Skeletal muscle cell (primary cell): ENCODE data around the gene NXT1.

ENCODE experiments used
- DNase-seq: peaks from one replicate; pipeline ENCODE4 v3.0.0-alpha.2; 2010; ENCODE audit warnings: low read depth
- H3K4me3 ChIP-seq: 2 replicates; pipeline ENCODE4 v1.5.1; 2011; ENCODE audit warnings: low read depth, mild to moderate bottlenecking, control low read depth, low read length, moderate library complexity

Gene NXT1

DNA sequence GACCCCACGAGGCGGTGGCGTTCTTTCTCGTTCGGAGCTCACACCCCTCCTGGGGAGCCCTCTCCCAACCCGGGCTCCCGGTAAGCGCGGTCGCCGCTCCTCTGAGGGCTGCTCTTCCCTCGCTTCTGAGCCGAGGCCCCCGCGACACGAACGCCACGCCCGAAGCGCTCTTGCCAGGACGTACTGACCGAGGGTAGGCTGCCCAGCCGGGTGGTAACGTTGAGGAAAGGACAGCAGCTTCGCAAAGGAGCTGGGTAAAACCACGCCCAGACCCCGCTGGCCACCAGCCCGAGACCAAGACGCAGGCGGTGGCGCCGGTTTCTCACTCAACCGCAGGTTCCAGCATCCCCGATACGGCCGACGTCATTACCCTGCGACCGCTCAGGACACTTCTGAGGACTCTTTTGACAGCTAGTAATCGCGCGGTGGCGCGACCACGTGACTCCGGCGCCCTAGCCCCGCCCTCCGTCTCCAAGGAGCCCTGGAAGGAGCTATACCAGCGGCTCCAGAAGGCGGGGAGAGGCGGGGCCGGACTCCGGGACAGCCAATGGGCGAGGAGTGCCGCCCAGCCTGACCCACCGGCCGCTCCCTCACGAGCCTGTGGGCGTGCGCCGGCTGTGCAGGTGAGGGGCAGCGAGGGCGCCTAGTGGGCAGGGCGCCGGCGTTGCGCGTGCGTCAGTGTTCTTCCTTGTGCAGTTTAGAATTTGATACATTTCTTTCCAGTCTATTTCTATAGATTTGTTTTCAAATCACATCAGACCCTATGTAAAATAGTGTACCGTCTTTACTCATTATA is 7.4 kb downstream of the NXT1 start:
- H3K4me3 ChIP-seq = peak overlapping the region; percentile 73
- DNase-seq = peak; percentile 99

DNA sequence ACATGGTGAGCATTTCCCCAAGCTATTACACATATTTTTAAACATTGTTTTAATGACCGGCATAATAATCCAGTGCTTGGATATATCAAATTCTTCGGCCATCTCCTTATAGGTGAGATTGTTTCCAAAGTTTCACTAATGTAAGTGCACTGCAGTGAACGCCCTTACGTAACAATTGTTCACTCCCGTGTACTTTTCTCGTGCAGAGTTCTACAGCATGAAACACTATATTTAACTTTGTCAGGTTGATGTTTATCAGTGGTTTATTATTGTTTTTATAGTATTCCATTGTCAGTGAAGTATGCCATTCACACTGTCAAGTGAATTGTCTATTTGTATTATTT is 7.9 kb downstream of the NXT1 start:
- peak overlapping the region; percentile 73 for H3K4me3 ChIP-seq
- no peak for DNase-seq

DNA sequence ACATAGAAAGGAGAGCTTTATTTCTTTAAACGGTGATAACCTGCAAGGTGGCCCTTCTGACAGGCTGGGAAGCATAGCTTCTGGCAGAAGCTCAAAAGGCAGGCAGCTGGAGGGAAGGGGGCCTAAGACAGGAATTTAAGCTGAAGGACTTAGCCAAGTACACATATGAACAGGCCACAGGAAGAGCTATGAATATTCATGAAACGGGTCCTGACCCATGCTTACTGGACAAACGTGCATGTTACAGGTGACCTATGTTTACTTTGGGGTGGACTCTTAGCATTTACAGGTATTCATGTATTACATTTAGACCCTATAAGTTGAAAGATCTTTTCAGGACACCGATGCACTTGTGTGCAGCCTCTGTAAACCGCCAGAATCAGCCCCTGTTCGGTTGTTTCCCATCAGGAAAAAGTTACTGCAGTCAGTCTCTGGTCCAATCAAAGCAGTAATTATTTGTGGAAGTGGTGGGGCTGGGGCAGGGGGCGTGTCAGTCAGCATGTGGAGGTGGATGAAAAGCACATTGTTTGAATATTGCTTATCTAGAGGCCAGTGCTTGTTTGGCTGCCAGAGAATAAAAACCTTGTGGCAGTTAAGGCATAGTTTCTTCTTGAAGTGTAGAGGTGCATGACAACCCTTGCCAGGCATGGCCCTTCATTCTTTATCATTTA is 8.5 kb downstream of the NXT1 start:
- no peak overlapping the region for H3K4me3 ChIP-seq
- DNase-seq = no peak

DNA sequence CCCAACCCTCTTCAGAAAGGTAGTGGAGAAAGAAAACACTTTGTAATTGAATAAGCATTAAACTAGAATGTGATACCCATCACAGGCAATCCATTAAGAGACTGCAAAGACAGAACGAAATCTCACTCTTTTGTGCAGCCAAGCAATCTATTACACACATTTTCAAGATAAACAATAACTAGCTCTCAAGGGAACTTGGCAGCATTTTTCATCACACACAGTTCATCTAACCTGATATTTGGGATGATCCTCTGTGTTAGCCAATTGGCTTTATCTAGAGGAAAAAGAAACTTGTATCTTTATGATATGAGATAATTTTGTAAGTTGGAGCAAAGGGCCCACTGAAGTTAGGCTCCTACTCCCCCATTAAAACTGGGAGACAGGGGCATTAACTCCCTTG is 9.9 kb downstream of the NXT1 start:
- DNase-seq = no peak
- H3K4me3 ChIP-seq = no peak overlapping the region

DNA sequence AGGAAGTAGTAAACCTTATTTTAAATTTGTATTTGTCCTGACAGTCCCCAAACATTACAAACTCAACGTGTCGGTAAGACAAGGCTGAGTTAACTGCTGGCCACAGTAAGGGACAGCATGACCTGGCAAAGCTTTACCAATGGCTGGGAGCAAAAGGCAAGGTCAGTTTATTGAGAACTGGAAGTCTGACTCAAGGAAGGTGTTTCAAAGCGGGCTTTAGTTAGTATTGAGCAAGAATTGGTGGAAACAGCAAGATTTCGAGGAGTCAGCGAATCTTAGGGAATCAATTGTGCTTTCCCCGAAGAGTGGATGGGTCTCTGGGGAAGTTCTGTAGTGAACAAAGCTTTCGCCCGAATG is 10.5 kb downstream of the NXT1 start:
- DNase-seq = no peak
- H3K4me3 ChIP-seq = peak overlapping the region; percentile 66

DNA sequence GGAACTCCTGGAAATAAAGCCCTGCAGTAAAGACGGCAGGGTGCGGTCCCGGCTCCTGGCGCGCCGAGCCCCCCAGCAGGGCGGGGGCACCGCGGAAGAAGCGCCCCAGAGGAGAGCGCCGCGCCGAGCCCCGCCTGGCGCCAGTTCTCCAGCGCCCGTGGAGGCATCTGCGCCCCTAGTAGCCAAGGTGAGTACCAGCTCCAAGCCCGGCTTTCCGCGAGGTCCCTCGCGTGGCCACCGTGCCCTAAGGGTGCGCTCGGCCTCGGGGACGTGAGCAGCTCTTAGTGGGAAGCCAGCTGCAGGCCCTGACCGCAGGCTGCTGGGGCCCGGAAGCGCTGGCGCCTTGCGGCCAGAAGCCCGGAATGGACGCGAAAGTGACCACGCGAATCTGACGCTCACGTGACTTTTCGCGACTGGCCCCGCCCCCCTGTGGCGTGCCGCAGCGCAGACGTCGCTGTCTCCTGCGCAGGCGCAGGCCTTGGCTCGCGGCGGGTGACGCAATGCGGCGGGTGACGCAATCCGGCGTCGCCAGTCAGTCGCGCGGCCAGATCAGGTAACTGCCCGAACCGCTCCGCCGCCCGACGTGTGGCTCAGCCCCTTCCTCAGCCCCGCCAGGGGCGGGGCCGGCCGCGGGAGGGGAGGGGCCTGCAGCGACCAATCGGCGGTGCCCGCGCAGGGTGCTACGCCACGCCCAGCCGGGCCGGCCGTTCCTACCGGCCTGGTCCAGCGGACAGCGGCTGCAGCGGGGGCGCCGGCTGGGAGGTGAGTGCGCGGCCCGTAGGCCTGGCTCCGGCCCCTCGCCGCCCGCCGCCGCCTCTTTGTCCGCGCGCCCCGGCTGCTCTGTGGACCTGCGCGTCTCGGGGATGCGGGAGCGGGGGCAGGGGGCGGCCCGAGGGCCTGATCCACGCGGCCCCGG is 11.1 kb downstream of the NXT1 start, which contains the start of gene GZF1:
GZF1 (plus strand) TSS at position 707 of the 916 bp plus-strand sequence. CDS start 2,202 bp downstream, outside the sequence.
- peak within 1 kb of the TSS; percentile 85 for H3K4me3 ChIP-seq
- DNase-seq = peak; percentile 94

DNA sequence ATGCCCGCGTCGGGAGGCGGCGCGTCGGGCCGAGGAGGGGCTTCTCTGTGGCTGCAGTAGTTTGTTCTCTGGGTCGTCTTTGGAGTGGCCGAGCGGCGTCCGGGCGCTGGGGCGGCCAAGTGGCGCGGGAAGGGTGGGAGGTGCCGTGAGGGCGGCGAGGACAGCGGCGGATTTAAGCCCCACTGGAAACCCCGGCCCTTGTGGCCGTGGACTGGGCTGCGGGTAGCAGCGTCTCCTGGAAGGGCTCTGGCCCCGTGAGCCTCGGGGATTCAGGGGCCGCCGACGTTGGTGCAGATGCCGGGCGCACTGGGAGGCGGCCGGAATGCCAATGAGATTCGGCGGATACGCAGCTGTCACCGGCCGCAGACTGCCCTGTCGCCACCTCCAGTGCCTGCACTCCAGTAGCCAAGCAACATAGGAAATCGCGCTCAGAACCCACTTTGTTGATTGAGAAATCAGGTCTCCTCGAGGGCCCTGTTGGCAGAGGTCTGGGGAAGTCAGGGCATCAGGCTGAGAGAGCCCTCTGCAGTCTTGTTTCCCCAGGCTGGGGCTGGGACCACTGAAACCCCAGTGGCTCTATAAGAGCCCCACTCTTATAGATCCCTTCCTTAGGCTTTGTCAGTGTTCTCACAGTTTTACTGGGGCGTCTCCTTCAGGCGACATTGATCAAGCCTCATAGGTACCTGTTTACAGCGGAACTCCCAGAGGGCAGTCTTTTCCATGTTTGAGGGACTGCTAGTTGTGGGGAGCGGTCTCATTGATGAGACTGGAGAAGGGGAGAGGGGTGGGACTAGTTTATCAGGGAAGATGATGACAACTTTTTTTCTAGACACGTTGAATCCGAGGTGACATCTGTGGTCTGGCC is 12.0 kb downstream of the NXT1 start:
- no peak for DNase-seq
- peak overlapping the region; percentile 85 for H3K4me3 ChIP-seq

DNA sequence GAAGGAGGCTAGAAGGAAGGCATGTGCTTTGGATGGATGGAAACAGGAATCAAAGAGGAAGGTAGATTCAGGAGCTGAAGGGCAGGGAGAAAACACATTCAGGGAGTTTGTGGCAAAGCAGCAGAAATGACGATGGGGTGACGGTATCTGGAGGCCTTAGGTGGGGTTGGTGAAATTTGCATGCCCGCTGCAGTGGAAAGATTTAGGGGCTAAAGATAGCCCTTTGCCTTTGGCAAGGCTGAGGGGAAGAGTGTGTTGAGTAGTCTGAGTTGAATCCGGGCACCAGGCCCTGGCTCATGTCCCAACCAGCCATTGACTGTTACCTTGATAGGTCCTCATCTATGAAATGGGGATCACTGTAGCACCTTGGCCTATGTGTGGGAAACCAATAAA is 12.7 kb downstream of the NXT1 start:
- H3K4me3 ChIP-seq = peak overlapping the region; percentile 85
- no peak for DNase-seq

DNA sequence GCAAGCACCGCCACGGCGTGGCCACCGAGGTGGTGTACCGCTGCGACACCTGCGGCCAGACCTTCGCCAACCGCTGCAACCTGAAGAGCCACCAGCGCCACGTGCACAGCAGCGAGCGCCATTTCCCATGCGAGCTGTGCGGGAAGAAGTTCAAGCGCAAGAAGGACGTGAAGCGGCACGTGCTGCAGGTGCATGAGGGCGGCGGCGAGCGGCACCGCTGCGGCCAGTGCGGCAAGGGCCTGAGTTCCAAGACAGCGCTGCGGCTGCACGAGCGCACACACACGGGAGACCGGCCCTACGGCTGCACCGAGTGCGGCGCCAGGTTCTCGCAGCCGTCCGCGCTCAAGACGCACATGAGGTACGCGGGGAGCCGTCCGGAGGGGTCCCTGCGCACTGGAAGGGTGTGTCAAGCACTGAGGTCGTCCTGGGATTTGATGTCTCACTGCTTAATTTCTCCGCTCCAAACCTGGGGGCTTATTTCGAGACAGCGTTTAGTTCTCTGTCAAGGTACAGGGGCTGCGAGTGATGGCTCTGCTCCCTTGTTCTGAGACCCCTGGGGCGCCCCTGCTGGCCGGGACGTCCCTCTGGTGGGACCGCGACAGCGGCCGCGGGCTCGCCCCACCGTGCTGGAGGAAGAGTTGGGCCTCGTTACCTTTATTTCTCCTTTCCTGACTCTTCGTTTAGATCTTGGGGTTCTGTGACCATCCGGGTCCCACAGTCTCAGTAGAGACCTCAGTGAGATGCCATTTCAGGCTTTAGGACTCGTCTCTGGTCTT is 15.0 kb downstream of the NXT1 start:
- H3K4me3 ChIP-seq = no peak overlapping the region
- DNase-seq = no peak

DNA sequence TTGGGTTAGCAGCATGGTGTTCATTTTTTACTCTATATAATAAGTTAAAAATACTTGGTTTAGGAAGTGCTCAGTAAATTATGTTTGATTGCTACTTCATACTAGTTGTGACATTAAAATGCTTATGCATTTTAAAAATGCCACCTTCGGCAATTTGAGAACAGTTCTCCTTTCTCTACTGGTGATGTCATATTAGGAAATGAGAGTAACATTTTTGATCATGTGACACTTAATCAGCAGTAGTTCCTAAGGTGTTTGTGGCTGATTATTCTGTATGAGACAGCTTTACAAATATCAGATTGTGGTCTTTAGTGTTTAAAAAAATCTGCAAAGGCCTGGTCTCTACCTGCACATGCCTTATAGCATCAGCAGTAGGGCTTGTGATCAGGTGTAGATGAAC is 15.8 kb downstream of the NXT1 start:
- no peak overlapping the region for H3K4me3 ChIP-seq
- DNase-seq = no peak

DNA sequence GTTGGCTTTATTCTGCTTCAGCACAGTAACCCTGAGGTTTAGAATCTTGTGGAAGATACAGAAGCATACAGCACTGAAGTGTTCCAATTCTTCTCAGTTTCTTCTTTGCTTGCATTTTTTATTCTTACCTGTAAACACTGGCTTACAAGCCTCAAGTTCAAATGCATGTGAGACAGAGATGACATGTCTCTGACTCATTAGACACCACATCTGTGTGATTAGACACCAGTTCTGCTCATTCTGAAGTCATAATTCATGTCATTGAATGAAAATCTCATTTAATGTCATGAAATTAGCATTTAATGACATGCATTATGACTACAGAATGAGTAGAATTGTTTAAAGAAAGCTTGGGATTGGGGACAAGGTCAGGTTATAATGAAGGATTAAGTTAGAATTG is 17.2 kb downstream of the NXT1 start:
- no peak overlapping the region for H3K4me3 ChIP-seq
- no peak for DNase-seq

DNA sequence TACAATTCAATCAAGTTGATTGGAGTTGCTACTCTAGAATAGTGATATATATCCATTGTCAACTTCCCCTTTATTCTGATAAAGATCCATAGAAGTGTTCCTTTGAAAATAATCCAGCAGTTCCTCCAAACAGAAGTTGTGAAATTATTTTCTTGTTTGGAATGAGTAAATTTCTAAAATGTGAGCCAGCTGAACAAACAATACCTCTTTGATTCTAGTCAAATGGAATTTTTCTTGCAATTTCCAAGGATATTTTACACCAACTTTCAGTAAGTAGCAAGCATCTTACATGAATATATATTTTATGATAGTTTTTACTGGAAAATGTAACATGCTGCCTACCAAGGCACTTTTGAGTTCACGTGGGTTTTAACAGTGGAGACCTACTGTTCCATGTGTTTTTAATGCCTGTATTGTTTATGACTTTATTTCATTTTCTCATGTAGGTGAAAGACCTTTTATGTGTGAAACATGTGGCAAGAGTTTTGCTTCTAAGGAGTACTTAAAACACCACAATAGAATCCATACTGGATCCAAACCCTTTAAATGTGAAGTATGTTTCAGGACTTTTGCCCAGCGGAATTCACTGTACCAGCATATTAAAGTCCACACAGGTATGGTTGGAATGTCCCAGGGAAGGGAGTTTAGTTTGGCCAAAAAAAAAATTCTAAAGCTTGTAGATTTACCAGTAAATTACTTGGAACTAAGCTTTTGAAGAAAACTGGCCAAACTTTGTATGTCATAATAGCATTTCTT is 17.9 kb downstream of the NXT1 start:
- H3K4me3 ChIP-seq = no peak overlapping the region
- DNase-seq = no peak

DNA sequence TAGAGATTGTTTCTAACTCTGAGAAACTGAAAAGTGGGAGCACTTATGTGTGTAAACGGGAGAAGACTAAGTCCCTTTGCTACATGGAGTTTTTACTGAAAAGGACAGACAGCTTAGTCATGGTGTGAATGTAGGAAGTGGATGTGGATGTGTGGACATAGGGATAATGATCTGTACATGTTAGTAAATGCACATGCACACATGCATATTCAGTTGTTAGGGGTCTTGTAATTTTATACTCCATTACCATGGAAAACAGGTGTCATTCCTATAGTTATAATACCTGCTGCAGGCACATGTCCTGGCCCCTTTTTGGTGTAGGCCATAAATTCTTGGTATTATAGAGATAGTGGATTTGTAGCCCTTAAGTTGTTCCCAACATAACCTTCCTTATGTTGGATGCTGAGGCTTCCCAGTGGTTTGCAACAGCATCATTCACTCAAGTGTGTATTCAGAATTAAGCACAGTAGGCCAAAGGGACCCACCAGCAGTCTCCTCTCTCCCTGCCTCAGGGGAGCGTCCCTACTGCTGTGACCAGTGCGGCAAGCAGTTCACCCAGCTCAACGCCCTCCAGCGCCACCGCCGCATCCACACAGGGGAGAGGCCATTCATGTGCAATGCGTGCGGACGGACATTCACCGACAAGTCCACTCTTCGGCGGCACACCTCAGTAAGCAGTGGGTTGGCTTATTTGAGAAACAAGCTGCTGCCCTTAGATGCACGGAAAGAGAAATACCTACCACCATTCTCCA is 18.7 kb downstream of the NXT1 start:
- no peak overlapping the region for H3K4me3 ChIP-seq
- DNase-seq = no peak

DNA sequence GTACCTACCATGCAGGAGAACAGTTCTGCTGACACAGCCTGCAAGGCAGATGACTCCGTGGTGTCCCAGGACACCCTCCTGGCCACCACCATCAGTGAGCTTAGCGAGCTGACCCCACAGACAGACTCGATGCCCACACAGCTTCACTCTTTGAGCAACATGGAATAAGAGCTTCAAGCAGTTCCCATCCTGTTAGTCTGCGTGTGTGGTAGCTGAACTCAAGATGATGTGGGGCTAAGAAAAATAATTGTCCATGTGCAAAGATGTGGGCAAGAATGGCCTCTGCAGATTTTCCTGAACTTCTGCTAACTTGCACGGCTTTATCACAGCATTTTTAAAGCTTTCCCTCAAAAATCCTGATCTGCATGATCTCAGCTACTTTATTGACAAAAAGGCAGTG is 19.7 kb downstream of the NXT1 start:
- no peak for DNase-seq
- H3K4me3 ChIP-seq = no peak overlapping the region

DNA sequence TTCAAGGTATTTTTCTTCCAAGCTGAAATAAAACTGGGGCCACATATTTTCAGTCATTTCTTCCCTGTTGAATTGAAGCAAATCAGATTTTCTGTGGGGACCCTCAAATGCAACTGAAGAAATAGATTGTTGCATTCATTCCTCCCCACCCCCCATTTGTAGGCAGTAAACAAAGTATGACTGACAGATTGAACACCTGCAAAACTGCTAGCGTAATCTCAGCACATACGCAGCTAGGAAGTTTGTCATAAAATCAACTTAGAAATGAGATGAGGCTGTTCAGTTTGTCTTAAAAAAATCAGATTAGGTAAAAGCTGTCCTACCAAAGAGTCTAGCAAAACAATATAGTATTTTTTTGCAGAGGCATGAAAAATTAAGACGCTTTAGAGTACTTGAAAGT is 20.3 kb downstream of the NXT1 start:
- no peak for DNase-seq
- H3K4me3 ChIP-seq = no peak overlapping the region

DNA sequence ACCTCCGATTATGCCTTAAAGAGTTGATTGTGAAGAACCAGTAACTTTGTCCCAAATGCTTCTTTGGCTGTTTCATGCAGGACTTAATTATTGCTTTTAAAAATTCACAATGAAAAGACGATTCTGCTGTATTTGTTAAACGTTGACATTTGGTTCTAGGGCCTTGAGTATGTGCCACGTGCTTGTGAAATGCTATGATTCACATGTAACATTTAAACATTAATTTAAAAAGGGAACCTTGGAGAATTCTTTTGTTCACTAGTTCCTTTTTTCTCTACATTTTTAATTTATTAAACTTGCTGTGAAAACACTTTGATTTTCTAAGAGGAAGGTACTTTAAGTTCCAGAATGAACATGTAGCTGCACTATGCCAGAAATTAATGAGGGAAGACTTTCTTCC is 20.9 kb downstream of the NXT1 start:
- no peak overlapping the region for H3K4me3 ChIP-seq
- no peak for DNase-seq

DNA sequence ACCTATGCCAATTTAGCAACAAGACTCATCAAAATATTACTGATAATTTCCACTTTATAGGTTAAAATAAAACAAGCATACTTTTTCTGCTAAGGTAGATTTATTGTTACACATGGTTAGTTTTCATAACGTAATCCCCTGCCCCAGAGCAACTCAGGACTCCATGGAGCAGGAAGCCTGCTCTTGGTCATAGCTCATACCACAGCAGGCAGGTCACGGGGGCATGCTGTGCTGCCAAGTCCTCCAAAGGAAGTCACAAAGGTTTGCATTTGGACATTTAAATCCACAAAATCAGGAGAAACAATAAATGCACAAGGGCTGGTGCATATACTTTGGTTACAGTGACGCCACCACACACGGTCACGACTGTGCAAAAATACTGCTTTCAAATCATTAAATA is 23.9 kb downstream of the NXT1 start:
- DNase-seq = no peak
- H3K4me3 ChIP-seq = no peak overlapping the region
